HepG2 (cell line): ENCODE data around the gene MLLT1. TPM values are rescaled to one million over a fixed set of nuclear protein-coding genes. Genes with fewer than 3 reads are reported as not detected.
A peak's percentile ranks its signal among the peaks of the same experiment; 100 is the strongest.

ENCODE experiments used
- CBX5 ChIP-seq: sonication (generic); formaldehyde crosslinking; IDR thresholded peaks from 2 replicates; pipeline ENCODE4 v1.4.0; 2020; ENCODE audit warnings: missing genetic modification reagents, borderline replicate concordance
- CEBPG ChIP-seq: IDR thresholded peaks from 2 replicates; pipeline ENCODE4 v1.6.1; 2016
- CENPT ChIP-seq: sonication (generic); formaldehyde crosslinking; IDR thresholded peaks from 2 replicates; pipeline ENCODE4 v1.8.0; 2022; ENCODE audit warnings: low read depth, mild to moderate bottlenecking, moderate library complexity, missing genetic modification reagents
- HMG20A ChIP-seq: IDR thresholded peaks from 2 replicates; pipeline ENCODE4 v1.6.1; 2016; ENCODE audit warnings: borderline replicate concordance
- HMGXB4 ChIP-seq, 2 experiments: sonication (generic) in 1 of 2; formaldehyde crosslinking in 1 of 2; IDR thresholded peaks; 2 replicates each; pipeline versions ENCODE4 v1.4.0 to v1.6.1; 2018 to 2020; ENCODE audit warnings: missing genetic modification reagents in 2 of 2, borderline replicate concordance in 1 of 2, low read depth in 1 of 2, mild to moderate bottlenecking in 1 of 2, missing biosample characterization in 1 of 2
- HNRNPUL1 ChIP-seq: fragments of 200-400 bp; formaldehyde crosslinking; IDR thresholded peaks from 2 replicates; pipeline ENCODE4 v1.6.1; 2017; ENCODE audit warnings: low read depth, mild to moderate bottlenecking, low read length, moderate library complexity
- JUND ChIP-seq: sonication (generic); formaldehyde crosslinking; IDR thresholded peaks from 2 replicates; pipeline ENCODE4 v1.8.0; 2022; ENCODE audit warnings: mild to moderate bottlenecking, missing genetic modification reagents
- SKIL ChIP-seq: sonication (generic); formaldehyde crosslinking; IDR thresholded peaks from 2 replicates; pipeline ENCODE4 v1.8.0; 2022; ENCODE audit warnings: missing genetic modification reagents, mild to moderate bottlenecking, moderate library complexity, borderline replicate concordance
- SNRNP70 ChIP-seq: fragments of 200-400 bp; formaldehyde crosslinking; IDR thresholded peaks from 2 replicates; pipeline ENCODE4 v1.6.1; 2017; ENCODE audit warnings: mild to moderate bottlenecking, low read depth, low read length, moderate library complexity
- STAG1 ChIP-seq: sonication (generic); formaldehyde crosslinking; IDR thresholded peaks from 2 replicates; pipeline ENCODE4 v1.4.0; 2020; ENCODE audit warnings: missing genetic modification reagents
- TEAD3 ChIP-seq: optimal IDR thresholded peaks from 2 replicates; pipeline ENCODE3; 2016; ENCODE audit warnings: borderline replicate concordance
- TOE1 ChIP-seq: sonication (generic); formaldehyde crosslinking; IDR thresholded peaks from 2 replicates; pipeline ENCODE4 v1.4.0; 2020; ENCODE audit warnings: mild to moderate bottlenecking, missing genetic modification reagents
- XRCC5 ChIP-seq: fragments of 200-400 bp; formaldehyde crosslinking; optimal IDR thresholded peaks from 2 replicates; pipeline ENCODE3; 2017; ENCODE audit warnings: mild to moderate bottlenecking, low read length
- ZNF382 ChIP-seq: sonication (generic); formaldehyde crosslinking; IDR thresholded peaks from 2 replicates; pipeline ENCODE4 v1.5.0; 2020; ENCODE audit warnings: missing genetic modification reagents, mild to moderate bottlenecking, borderline replicate concordance
- ZNF510 ChIP-seq: sonication (generic); formaldehyde crosslinking; IDR thresholded peaks from 2 replicates; pipeline ENCODE4 v1.4.0; 2020; ENCODE audit warnings: low read depth, mild to moderate bottlenecking, missing genetic modification reagents
- ZNF547 ChIP-seq: sonication (generic); formaldehyde crosslinking; IDR thresholded peaks from 2 replicates; pipeline ENCODE4 v1.5.1; 2020; ENCODE audit warnings: mild to moderate bottlenecking, missing genetic modification reagents
- ZNF724P ChIP-seq: sonication (generic); formaldehyde crosslinking; IDR thresholded peaks from 2 replicates; pipeline ENCODE4 v1.8.0; 2022; ENCODE audit warnings: missing genetic modification reagents, borderline replicate concordance
- ZNF75D ChIP-seq: sonication (generic); formaldehyde crosslinking; IDR thresholded peaks from 2 replicates; pipeline ENCODE4 v1.8.1; 2023; ENCODE audit warnings: missing genetic modification reagents, mild to moderate bottlenecking, borderline replicate concordance
- ZNF891 ChIP-seq: sonication (generic); formaldehyde crosslinking; IDR thresholded peaks from 2 replicates; pipeline ENCODE4 v1.5.0; 2020; ENCODE audit warnings: mild to moderate bottlenecking, missing genetic modification reagents
- ZSCAN29 ChIP-seq: sonication (generic); formaldehyde crosslinking; conservative IDR thresholded peaks from 2 replicates; pipeline ENCODE4 v1.4.0; 2020; ENCODE audit warnings: mild to moderate bottlenecking, missing genetic modification reagents
- polyA plus RNA-seq, 8 experiments: library from polyadenylated mRNA; depleted of rRNA in 3 of 8; stranded (reverse) in 7 of 8; unstranded in 1 of 8; fragments of >200 nt; fragmentation: Illumina TruSeq in 4 of 8; extraction: Trizol in 4 of 8; gene quantifications; 2 replicates each; pipeline versions ENCODE4 v1.2.1 to v1.2.3, GENCODE V29; 2011 to 2016; ENCODE audit warnings: low read depth in 4 of 8, missing spikeins in 1 of 8, mixed read lengths in 1 of 8; ENCODE audit not compliant: insufficient read depth in 1 of 8
- total RNA-seq, 5 experiments: library from RNA; depleted of rRNA; stranded (reverse); fragments of >200 nt; fragmentation: Illumina TruSeq; extraction: Trizol; gene quantifications; 2 replicates each; pipeline ENCODE4 v1.2.3, GENCODE V29; 2016; ENCODE audit warnings: low read depth in 1 of 5
- TF ChIP-seq, protein P1 (sequence below): sonication (generic); formaldehyde crosslinking; conservative IDR thresholded peaks from 2 replicates; pipeline ENCODE4 v1.4.0; 2020; ENCODE audit warnings: missing genetic modification reagents
- TF ChIP-seq, protein P2 (sequence below): sonication (generic); formaldehyde crosslinking; IDR thresholded peaks from 2 replicates; pipeline ENCODE4 v1.4.0; 2020; ENCODE audit warnings: missing genetic modification reagents

Gene MLLT1
- total and polyA plus RNA-seq, 2 of the 13 experiments (the other 11 are each of a cell fraction or from before 2014, with no cell fraction given) = 11.7 to 12.2 TPM

- TF ChIP-seq HMGXB4 (CRISPR knock-in tag; IDR thresholded peaks at IDR 0.05; ENCODE audit: borderline replicate concordance in 1 of 2, low read depth in 1 of 2) (0 out of 4 replicates have a peak, but pooled peaks have one; percentile 32 to 34), XRCC5 (peak; percentile 80), STAG1 (CRISPR knock-in tag) (0 out of 2 replicates have a peak, but pooled peaks have one; percentile 4), HMG20A (no peak; the same call in 1 of the 2 replicates), JUND (CRISPR knock-in tag) (no peak), ZNF382 (CRISPR knock-in tag) (no peak), ZNF891 (CRISPR knock-in tag) (no peak), TOE1 (no peak), TEAD3 (peak; percentile 50), HNRNPUL1 (no peak), ZNF724P (CRISPR knock-in tag) (no peak), CEBPG (CRISPR knock-in tag) (peak; percentile 93), SKIL (CRISPR knock-in tag) (0 out of 2 replicates have a peak, but pooled peaks have one; percentile 51), CBX5 (CRISPR knock-in tag) (peak; percentile 15; the same call in 1 of the 2 replicates), ZNF547 (CRISPR knock-in tag) (no peak), CENPT (CRISPR knock-in tag) (no peak), ZNF75D (no peak), ZNF510 (CRISPR knock-in tag) (no peak), ZSCAN29 (CRISPR knock-in tag) (no peak; the same call in 1 of the 2 replicates), SNRNP70 (no peak)
- TF ChIP-seq, protein P1, sequence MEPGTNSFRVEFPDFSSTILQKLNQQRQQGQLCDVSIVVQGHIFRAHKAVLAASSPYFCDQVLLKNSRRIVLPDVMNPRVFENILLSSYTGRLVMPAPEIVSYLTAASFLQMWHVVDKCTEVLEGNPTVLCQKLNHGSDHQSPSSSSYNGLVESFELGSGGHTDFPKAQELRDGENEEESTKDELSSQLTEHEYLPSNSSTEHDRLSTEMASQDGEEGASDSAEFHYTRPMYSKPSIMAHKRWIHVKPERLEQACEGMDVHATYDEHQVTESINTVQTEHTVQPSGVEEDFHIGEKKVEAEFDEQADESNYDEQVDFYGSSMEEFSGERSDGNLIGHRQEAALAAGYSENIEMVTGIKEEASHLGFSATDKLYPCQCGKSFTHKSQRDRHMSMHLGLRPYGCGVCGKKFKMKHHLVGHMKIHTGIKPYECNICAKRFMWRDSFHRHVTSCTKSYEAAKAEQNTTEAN (CRISPR knock-in tag) = no peak
- TF ChIP-seq, protein P2, sequence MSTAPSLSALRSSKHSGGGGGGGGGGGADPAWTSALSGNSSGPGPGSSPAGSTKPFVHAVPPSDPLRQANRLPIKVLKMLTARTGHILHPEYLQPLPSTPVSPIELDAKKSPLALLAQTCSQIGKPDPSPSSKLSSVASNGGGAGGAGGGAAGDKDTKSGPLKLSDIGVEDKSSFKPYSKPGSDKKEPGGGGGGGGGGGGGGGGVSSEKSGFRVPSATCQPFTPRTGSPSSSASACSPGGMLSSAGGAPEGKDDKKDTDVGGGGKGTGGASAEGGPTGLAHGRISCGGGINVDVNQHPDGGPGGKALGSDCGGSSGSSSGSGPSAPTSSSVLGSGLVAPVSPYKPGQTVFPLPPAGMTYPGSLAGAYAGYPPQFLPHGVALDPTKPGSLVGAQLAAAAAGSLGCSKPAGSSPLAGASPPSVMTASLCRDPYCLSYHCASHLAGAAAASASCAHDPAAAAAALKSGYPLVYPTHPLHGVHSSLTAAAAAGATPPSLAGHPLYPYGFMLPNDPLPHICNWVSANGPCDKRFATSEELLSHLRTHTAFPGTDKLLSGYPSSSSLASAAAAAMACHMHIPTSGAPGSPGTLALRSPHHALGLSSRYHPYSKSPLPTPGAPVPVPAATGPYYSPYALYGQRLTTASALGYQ (CRISPR knock-in tag) = no peak
Measured at GRCh38 chr19:6273701-6274601, 5.8 kb downstream of the MLLT1 start (continued).
